SK-N-SH (cell line): ENCODE data around the gene PDHA2. TPM values are rescaled to one million over a fixed set of nuclear protein-coding genes. Genes with fewer than 3 reads are reported as not detected.

Experiments used
- CTCF ChIA-PET: fragments of 300-600, 350-600 bp; formaldehyde crosslinking; extraction: SDS; loops from one replicate; lab custom pipeline; 2021; lab: Yijun Ruan, JAX
- POLR2A ChIA-PET: fragments of 350-600 bp; sonication (Branson Sonifier 250); formaldehyde crosslinking; extraction: SDS; loops from one replicate; lab custom pipeline; 2020; ENCODE audit warnings: antibody characterized with exemption, inconsistent platforms; lab: Yijun Ruan, JAX
- DNase-seq: peaks from one replicate; pipeline ENCODE4 v3.0.0; 2012
- H2AFZ ChIP-seq: fragments of 200-600 bp; sonication (generic); 2 replicates; pipeline ENCODE4 v1.8.1; 2016; ENCODE audit warnings: antibody characterized with exemption, mild to moderate bottlenecking, low read depth
- H3F3A ChIP-seq: fragments of 200-600 bp; sonication (generic); replicated peaks from 2 replicates; pipeline ENCODE3; 2016; ENCODE audit warnings: antibody characterized with exemption, mild to moderate bottlenecking; ENCODE audit not compliant: insufficient read depth
- H3K27ac ChIP-seq, 2 experiments: fragments of 200-500 bp in 1 of 2; fragments of 200-600 bp in 1 of 2; sonication (Bioruptor generic) in 1 of 2; sonication (generic), shearing (Covaris generic) in 1 of 2; 2 replicates each; pipeline versions ENCODE4 v1.5.1 to v1.6.1; 2014 to 2016; ENCODE audit warnings: low read depth in 2 of 2, inconsistent platforms in 1 of 2, low read length in 1 of 2, mild to moderate bottlenecking in 1 of 2, mixed read lengths in 1 of 2
- H3K27me3 ChIP-seq: fragments of 200-600 bp; sonication (generic), shearing (Covaris generic); 2 replicates; pipeline ENCODE4 v1.6.1; 2016; ENCODE audit warnings: mixed run types; ENCODE audit not compliant: insufficient read depth
- H3K36me3 ChIP-seq, 2 experiments: fragments of 200-500 bp in 1 of 2; fragments of 200-600 bp in 1 of 2; sonication (Bioruptor generic) in 1 of 2; sonication (generic) in 1 of 2; replicated peaks in 1 of 2; 2 replicates each; pipeline versions ENCODE3 to v1.5.1; 2014 to 2016; ENCODE audit warnings: low read length in 1 of 2, mild to moderate bottlenecking in 1 of 2; ENCODE audit not compliant: insufficient read depth in 2 of 2, control insufficient read depth in 1 of 2
- H3K4me1 ChIP-seq, 2 experiments: fragments of 200-500 bp in 1 of 2; fragments of 200-600 bp in 1 of 2; sonication (Bioruptor generic) in 1 of 2; sonication (generic), shearing (Covaris generic) in 1 of 2; 2 replicates each; pipeline versions ENCODE4 v1.5.1 to v1.6.1; 2014 to 2016; ENCODE audit warnings: low read depth in 1 of 2, low read length in 1 of 2, mixed run types in 1 of 2; ENCODE audit not compliant: insufficient read depth in 2 of 2, control insufficient read depth in 1 of 2
- H3K4me2 ChIP-seq: fragments of 200-600 bp; sonication (generic), shearing (Covaris generic); 2 replicates; pipeline ENCODE4 v1.6.1; 2017; ENCODE audit warnings: mixed run types
- H3K4me3 ChIP-seq, 2 experiments: fragments of 200-500 bp in 1 of 2; fragments of 200-600 bp in 1 of 2; sonication (Bioruptor generic) in 1 of 2; sonication (generic), shearing (Covaris generic) in 1 of 2; 2 replicates each; pipeline versions ENCODE4 v1.5.1 to v1.8.1; 2014 to 2016; ENCODE audit warnings: low read depth in 2 of 2, inconsistent platforms in 1 of 2, low read length in 1 of 2, mild to moderate bottlenecking in 1 of 2, mixed read lengths in 1 of 2, moderate library complexity in 1 of 2
- H3K79me2 ChIP-seq: fragments of 200-600 bp; sonication (generic); 2 replicates; pipeline ENCODE4 v1.8.1; 2017; ENCODE audit warnings: mild to moderate bottlenecking; ENCODE audit not compliant: insufficient read depth
- H3K9ac ChIP-seq: fragments of 200-600 bp; sonication (generic); 2 replicates; pipeline ENCODE4 v1.6.1; 2017; ENCODE audit warnings: mixed run types
- H3K9me2 ChIP-seq: fragments of 200-600 bp; sonication (generic); 2 replicates; pipeline ENCODE4 v1.6.1; 2017; ENCODE audit warnings: mixed run types
- H3K9me3 ChIP-seq: fragments of 200-600 bp; sonication (generic); 2 replicates; pipeline ENCODE4 v1.6.1; 2017; ENCODE audit warnings: mixed run types, mild to moderate bottlenecking, moderate library complexity
- H4K20me1 ChIP-seq: fragments of 200-600 bp; sonication (generic); 2 replicates; pipeline ENCODE4 v1.6.1; 2017; ENCODE audit warnings: mild to moderate bottlenecking, mixed run types; ENCODE audit not compliant: insufficient read depth
- CHD2 ChIP-seq: fragments of 150-350 bp; IDR thresholded peaks from 2 replicates; pipeline ENCODE4 v1.6.1; 2018; ENCODE audit warnings: low read length; ENCODE audit not compliant: partially characterized antibody
- EP300 ChIP-seq, 2 experiments: IDR thresholded peaks; 2 replicates each; pipeline versions ENCODE4 v1.4.0 to v1.6.1; 2012; ENCODE audit warnings: borderline replicate concordance in 1 of 2, low read depth in 1 of 2, low read length in 1 of 2
- EZH2phosphoT487 ChIP-seq: fragments of 200-600 bp; sonication (generic); IDR thresholded peaks from 2 replicates; pipeline ENCODE4 v1.6.1; 2017; ENCODE audit warnings: low read depth, mixed run types, mild to moderate bottlenecking, antibody characterized with exemption, moderate library complexity, borderline replicate concordance
- FOXM1 ChIP-seq: IDR thresholded peaks from 2 replicates; pipeline ENCODE4 v1.4.0; 2012; ENCODE audit warnings: low read depth, mild to moderate bottlenecking
- GATA2 ChIP-seq: sonication (generic); formaldehyde crosslinking; IDR thresholded peaks from 2 replicates; pipeline ENCODE4 v1.5.0; 2020; ENCODE audit warnings: mild to moderate bottlenecking, missing genetic modification reagents
- JUND ChIP-seq: IDR thresholded peaks from 2 replicates; pipeline ENCODE4 v1.4.0; 2012
- NFIC ChIP-seq: IDR thresholded peaks from 2 replicates; pipeline ENCODE4 v1.4.0; 2012; ENCODE audit warnings: borderline replicate concordance
- NRF1 ChIP-seq: IDR thresholded peaks from 2 replicates; pipeline ENCODE4 v1.6.1; 2012; ENCODE audit warnings: low read depth, mild to moderate bottlenecking, low read length
- POLR2AphosphoS5 ChIP-seq: IDR thresholded peaks from 2 replicates; pipeline ENCODE4 v1.6.1; 2012; ENCODE audit warnings: low read depth, low read length
- RAD21 ChIP-seq: IDR thresholded peaks from 2 replicates; pipeline ENCODE4 v1.6.1; 2012; ENCODE audit warnings: mild to moderate bottlenecking, low read length
- RCOR1 ChIP-seq: fragments of 150-350 bp; IDR thresholded peaks from 2 replicates; pipeline ENCODE4 v1.6.1; 2017; ENCODE audit warnings: antibody characterized with exemption, low read length
- RXRA ChIP-seq: IDR thresholded peaks from 2 replicates; pipeline ENCODE4 v1.4.0; 2012; ENCODE audit warnings: low read depth, mild to moderate bottlenecking, borderline replicate concordance
- SIN3A ChIP-seq: IDR thresholded peaks from 2 replicates; pipeline ENCODE4 v1.6.1; 2012; ENCODE audit warnings: low read depth, mild to moderate bottlenecking, low read length, moderate library complexity, borderline replicate concordance
- TCF12 ChIP-seq: IDR thresholded peaks from 2 replicates; pipeline ENCODE4 v1.4.0; 2012
- TEAD4 ChIP-seq: IDR thresholded peaks from 2 replicates; pipeline ENCODE4 v1.4.0; 2012; ENCODE audit warnings: mild to moderate bottlenecking, borderline replicate concordance; ENCODE audit not compliant: insufficient read depth
- WGBS: methylation state at CpG from one replicate; pipeline ENCODE4 v1.1.6; 2017; ENCODE audit warnings: low lambda C conversion rate; 5-methylcytosine and 5-hydroxymethylcytosine counted together
- polyA plus RNA-seq, 3 experiments: library from polyadenylated mRNA; depleted of rRNA; stranded (reverse); fragments of >200 nt; gene quantifications; 2 replicates each; pipeline ENCODE4 v1.2.3, GENCODE V29; 2012
- TF ChIP-seq, protein P1 (sequence below): IDR thresholded peaks from 2 replicates; pipeline ENCODE4; 2012
- TF ChIP-seq, protein P2 (sequence below): fragments of 150-350 bp; IDR thresholded peaks from 2 replicates; pipeline ENCODE4 v1.6.1; 2016; ENCODE audit warnings: mild to moderate bottlenecking, low read depth, low read length
- TF ChIP-seq, protein P3 (sequence below): IDR thresholded peaks from 2 replicates; pipeline ENCODE4 v1.4.0; 2012; ENCODE audit warnings: low read depth, borderline replicate concordance
- TF ChIP-seq, protein P4 (sequence below): IDR thresholded peaks from 2 replicates; pipeline ENCODE4 v1.4.0; 2012; ENCODE audit warnings: low read depth
- TF ChIP-seq, protein P5 (sequence below): fragments of 150-350 bp; IDR thresholded peaks from 2 replicates; pipeline ENCODE4 v1.6.1; 2017; ENCODE audit warnings: antibody characterized with exemption, low read length, low read depth, borderline replicate concordance
- TF ChIP-seq, protein P6 (sequence below): IDR thresholded peaks from 2 replicates; pipeline ENCODE4 v1.4.0; 2012; ENCODE audit warnings: low read depth, borderline replicate concordance

The PDHA2 gene
- polyA plus RNA-seq, 1 of the 3 experiments (the other 2 are of a cell fraction), result not detected

DNA sequence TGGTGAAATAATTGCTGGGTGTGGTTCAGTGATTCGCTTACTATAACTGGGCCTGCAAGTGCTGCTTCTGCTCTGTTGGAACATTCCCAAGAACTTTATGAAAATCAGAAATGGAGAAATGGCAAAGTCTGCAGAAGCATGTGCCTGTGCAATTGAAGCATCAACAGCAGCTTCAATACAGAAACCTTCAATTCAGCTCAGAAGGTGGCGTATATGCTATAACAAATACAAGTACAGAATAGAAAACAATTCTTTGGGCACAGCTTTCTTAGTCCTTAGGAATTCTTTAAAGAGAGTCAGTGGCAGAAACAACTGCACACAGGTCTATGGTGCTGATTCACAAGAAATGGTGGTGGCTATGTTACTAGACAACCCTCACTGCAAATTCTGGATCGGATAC is 18.0 kb upstream of the PDHA2 start:
- POLR2A ChIA-PET, result no interaction called here
- 83% methylated on average over 3 of the region's 3 CpGs for WGBS
- Histone ChIP-seq H3K4me3 (no peak overlapping the region), H3K4me2 (no peak overlapping the region), H2AFZ (no peak overlapping the region), H3K36me3 (no peaks in the 10 kb centered on the region), H4K20me1 (no peaks in the 10 kb centered on the region), H3K9me2 (no peaks in the 10 kb centered on the region), H3F3A (no peaks in the 10 kb centered on the region)
- DNase-seq, result no peak
- TF ChIP-seq RAD21, result 0 out of 2 replicates have a peak, but pooled peaks have one; percentile 15
- TF ChIP-seq, protein P1, sequence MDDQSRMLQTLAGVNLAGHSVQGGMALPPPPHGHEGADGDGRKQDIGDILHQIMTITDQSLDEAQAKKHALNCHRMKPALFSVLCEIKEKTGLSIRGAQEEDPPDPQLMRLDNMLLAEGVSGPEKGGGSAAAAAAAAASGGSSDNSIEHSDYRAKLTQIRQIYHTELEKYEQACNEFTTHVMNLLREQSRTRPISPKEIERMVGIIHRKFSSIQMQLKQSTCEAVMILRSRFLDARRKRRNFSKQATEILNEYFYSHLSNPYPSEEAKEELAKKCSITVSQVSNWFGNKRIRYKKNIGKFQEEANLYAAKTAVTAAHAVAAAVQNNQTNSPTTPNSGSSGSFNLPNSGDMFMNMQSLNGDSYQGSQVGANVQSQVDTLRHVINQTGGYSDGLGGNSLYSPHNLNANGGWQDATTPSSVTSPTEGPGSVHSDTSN, result no peak
- TF ChIP-seq, all 33 proteins: peak for 1
- Histone ChIP-seq H3K27me3 (no peaks in the 10 kb centered on the region), H3K9me3 (no peaks in the 10 kb centered on the region), H3K4me1 (no peaks in the 10 kb centered on the region), H3K9ac (no peak overlapping the region), H3K27ac (no peak overlapping the region), H3K79me2 (no peaks in the 10 kb centered on the region)
- CTCF ChIA-PET, result no interaction called here

DNA sequence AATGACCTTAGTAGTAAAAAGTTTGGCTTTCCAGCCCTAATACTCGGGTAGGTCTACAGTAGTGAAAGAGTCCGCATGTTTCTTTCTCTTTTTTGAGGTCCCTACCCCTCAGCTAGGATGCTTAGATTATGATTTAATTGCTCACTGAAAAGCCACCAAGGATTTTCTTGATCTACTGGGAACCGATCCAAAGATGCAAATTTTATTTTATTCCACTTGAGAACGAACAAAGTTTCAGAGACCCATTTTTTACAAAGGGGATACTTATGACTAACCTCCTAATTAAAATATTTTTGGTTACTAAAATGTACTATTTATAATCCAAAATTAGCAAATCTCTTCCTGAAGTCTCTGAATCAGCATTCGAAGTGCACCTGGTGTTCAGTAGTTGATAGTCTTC is 14.3 kb upstream of the PDHA2 start:
- H3K27me3 ChIP-seq, result no peaks in the 10 kb centered on the region
- H3K9me2 ChIP-seq, result no peaks in the 10 kb centered on the region
- DNase-seq, result no peak
- H3K27ac ChIP-seq, result no peak overlapping the region
- H3K79me2 ChIP-seq, result no peaks in the 10 kb centered on the region
- ChIA-PET CTCF (interaction anchor here (0.7 kb wide), 1 partner anchor 48 kb away, joined by 3 read pairs; no protein-coding TSS in a partner anchor), POLR2A (no interaction called here)
- H4K20me1 ChIP-seq, result no peaks in the 10 kb centered on the region
- no peaks in the 10 kb centered on the region for H3K4me1 ChIP-seq
- H3K36me3 ChIP-seq, result no peaks in the 10 kb centered on the region
- no peaks in the 10 kb centered on the region for H3F3A ChIP-seq
- TF ChIP-seq SIN3A (no peak), TEAD4 (no peak), FOXM1 (no peak), POLR2AphosphoS5 (no peak), RXRA (no peak), JUND (no peak), RCOR1 (no peak), EP300 (IDR thresholded peaks at IDR 0.05; ENCODE audit: borderline replicate concordance in 1 of 2, low read depth in 1 of 2, low read length in 1 of 2) (no peak), NRF1 (no peak), GATA2 (CRISPR knock-in tag) (no peak), NFIC (no peak), EZH2phosphoT487 (no peak), TCF12 (no peak), CHD2 (no peak)
- TF ChIP-seq, protein P2, sequence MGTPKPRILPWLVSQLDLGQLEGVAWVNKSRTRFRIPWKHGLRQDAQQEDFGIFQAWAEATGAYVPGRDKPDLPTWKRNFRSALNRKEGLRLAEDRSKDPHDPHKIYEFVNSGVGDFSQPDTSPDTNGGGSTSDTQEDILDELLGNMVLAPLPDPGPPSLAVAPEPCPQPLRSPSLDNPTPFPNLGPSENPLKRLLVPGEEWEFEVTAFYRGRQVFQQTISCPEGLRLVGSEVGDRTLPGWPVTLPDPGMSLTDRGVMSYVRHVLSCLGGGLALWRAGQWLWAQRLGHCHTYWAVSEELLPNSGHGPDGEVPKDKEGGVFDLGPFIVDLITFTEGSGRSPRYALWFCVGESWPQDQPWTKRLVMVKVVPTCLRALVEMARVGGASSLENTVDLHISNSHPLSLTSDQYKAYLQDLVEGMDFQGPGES, result no peak
- TF ChIP-seq, protein P1, result no peak
- TF ChIP-seq, protein P3, sequence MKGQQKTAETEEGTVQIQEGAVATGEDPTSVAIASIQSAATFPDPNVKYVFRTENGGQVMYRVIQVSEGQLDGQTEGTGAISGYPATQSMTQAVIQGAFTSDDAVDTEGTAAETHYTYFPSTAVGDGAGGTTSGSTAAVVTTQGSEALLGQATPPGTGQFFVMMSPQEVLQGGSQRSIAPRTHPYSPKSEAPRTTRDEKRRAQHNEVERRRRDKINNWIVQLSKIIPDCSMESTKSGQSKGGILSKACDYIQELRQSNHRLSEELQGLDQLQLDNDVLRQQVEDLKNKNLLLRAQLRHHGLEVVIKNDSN, result no peak
- TF ChIP-seq, protein P4, sequence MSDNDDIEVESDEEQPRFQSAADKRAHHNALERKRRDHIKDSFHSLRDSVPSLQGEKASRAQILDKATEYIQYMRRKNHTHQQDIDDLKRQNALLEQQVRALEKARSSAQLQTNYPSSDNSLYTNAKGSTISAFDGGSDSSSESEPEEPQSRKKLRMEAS, result no peak
- TF ChIP-seq, protein P5, sequence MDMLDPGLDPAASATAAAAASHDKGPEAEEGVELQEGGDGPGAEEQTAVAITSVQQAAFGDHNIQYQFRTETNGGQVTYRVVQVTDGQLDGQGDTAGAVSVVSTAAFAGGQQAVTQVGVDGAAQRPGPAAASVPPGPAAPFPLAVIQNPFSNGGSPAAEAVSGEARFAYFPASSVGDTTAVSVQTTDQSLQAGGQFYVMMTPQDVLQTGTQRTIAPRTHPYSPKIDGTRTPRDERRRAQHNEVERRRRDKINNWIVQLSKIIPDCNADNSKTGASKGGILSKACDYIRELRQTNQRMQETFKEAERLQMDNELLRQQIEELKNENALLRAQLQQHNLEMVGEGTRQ, result no peak
- TF ChIP-seq, protein P6, sequence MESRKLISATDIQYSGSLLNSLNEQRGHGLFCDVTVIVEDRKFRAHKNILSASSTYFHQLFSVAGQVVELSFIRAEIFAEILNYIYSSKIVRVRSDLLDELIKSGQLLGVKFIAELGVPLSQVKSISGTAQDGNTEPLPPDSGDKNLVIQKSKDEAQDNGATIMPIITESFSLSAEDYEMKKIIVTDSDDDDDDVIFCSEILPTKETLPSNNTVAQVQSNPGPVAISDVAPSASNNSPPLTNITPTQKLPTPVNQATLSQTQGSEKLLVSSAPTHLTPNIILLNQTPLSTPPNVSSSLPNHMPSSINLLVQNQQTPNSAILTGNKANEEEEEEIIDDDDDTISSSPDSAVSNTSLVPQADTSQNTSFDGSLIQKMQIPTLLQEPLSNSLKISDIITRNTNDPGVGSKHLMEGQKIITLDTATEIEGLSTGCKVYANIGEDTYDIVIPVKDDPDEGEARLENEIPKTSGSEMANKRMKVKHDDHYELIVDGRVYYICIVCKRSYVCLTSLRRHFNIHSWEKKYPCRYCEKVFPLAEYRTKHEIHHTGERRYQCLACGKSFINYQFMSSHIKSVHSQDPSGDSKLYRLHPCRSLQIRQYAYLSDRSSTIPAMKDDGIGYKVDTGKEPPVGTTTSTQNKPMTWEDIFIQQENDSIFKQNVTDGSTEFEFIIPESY, result no peak
- H3K4me2 ChIP-seq, result no peak overlapping the region
- no peak overlapping the region for H3K9ac ChIP-seq
- no peak overlapping the region for H3K4me3 ChIP-seq
- WGBS, result 57% methylated on average over 5 of the region's 5 CpGs
- H3K9me3 ChIP-seq, result no peaks in the 10 kb centered on the region
- no peak overlapping the region for H2AFZ ChIP-seq
